GM10266 (cell line): ENCODE data around the gene LAMC3.

Experiments
- DNase-seq: peaks from one replicate; pipeline ENCODE4 v3.0.0; 2012; ENCODE audit errors: extremely low spot score
- CTCF ChIP-seq: IDR thresholded peaks from 2 replicates; pipeline ENCODE4 v1.5.1; 2012; ENCODE audit warnings: mild to moderate bottlenecking, low read depth; ENCODE audit not compliant: control insufficient read depth, insufficient read depth; ENCODE audit errors: missing control alignments

Gene LAMC3

GRCh38 chr9:131027048-131027871 lies 18.3 kb downstream of the LAMC3 start:
- DNase-seq: no peak
- TF ChIP-seq CTCF: no peak

- DNase-seq: no peak
- no peak for TF ChIP-seq CTCF
Measured at GRCh38 chr9:131027872-131028179, 18.9 kb downstream of the LAMC3 start.

- no peak for TF ChIP-seq CTCF
- no peak for DNase-seq
Measured at GRCh38 chr9:131028221-131028884, 19.4 kb downstream of the LAMC3 start.

GRCh38 chr9:131028931-131029573 lies 20.1 kb downstream of the LAMC3 start:
- TF ChIP-seq CTCF: no peak
- no peak for DNase-seq

GRCh38 chr9:131029574-131029952 lies 20.6 kb downstream of the LAMC3 start:
- no peak for DNase-seq
- no peak for TF ChIP-seq CTCF

GRCh38 chr9:131030239-131031004 lies 21.4 kb downstream of the LAMC3 start:
- TF ChIP-seq CTCF: no peak
- no peak for DNase-seq
